Mucosa of descending colon (tissue), 3 donors: ENCODE results near the gene XIRP2. TPM values are rescaled to one million over a fixed set of nuclear protein-coding genes. Genes with fewer than 3 reads are reported as not detected.

Source experiments
- ATAC-seq: fragments of 200-7000 bp; cut with Tn5 transposase; one replicate; pipeline ENCODE4 v1.9.1; 2020; ENCODE audit warnings: mild to moderate bottlenecking, moderate library complexity
- DNase-seq, 3 donors: peaks; one replicate each; pipeline ENCODE4 v3.0.0-alpha.2; 2020
- H3K36me3 ChIP-seq: fragments of 200-600 bp; one replicate; pipeline ENCODE4 v1.8.0; 2021; ENCODE audit warnings: low read depth, mild to moderate bottlenecking
- H3K4me1 ChIP-seq: fragments of 200-600 bp; one replicate; pipeline ENCODE4 v1.8.0; 2021; ENCODE audit warnings: low read depth, mild to moderate bottlenecking
- H3K4me3 ChIP-seq: fragments of 200-600 bp; one replicate; pipeline ENCODE4 v1.8.0; 2021; ENCODE audit warnings: mild to moderate bottlenecking
- H3K9me3 ChIP-seq: fragments of 200-600 bp; one replicate; pipeline ENCODE4 v1.8.0; 2021; ENCODE audit warnings: mild to moderate bottlenecking
- CTCF ChIP-seq: fragments of 200-600 bp; IDR thresholded peaks from one replicate; pipeline ENCODE4 v1.8.0; 2022; ENCODE audit warnings: antibody characterized with exemption, mild to moderate bottlenecking
- intact Hi-C, 2 donors: fragments of 100-400 bp; cut with DNase I in 1 of 2; cut with micrococcal nuclease in 1 of 2; formaldehyde crosslinking; loops; one replicate each; pipeline versions ENCODE4 v1.11.0 to v1.11.1; 2022; cut with DNase I, micrococcal nuclease
- total RNA-seq, 3 donors: library from RNA; stranded (reverse); fragmentation: NEBNext Ultra II Directional in 2 of 3; extraction: Animal tissue kit (Norgen Biotek cat#: 25700) in 2 of 3; gene quantifications; one replicate each; pipeline versions ENCODE4 v1.2.1 to v1.2.4, GENCODE V29; 2021 to 2023
- donor health status: DM: no; HTN: no; CAD: no; lungs with moderate emphysema.
- donor health status: DM: no; HTN: no; CAD: no.
- donor health status: DM: no; HTN: yes; CAD: no.

XIRP2 gene
- total RNA-seq, 3 donors from 2014 or later: 0.29 to 0.55 TPM; not detected in 1

- Histone ChIP-seq H3K4me1 (no peaks in the 10 kb centered on the region), H3K4me3 (no peak overlapping the region), H3K36me3 (no peaks in the 10 kb centered on the region), H3K9me3 (no peaks in the 10 kb centered on the region)
- no peak for TF ChIP-seq CTCF
- intact Hi-C loops: no loop called here
- DNase-seq: no peak
- no peak for ATAC-seq
Observed at GRCh38 chr2:167182403-167182802, 294.1 kb downstream of the XIRP2 start.

DNA sequence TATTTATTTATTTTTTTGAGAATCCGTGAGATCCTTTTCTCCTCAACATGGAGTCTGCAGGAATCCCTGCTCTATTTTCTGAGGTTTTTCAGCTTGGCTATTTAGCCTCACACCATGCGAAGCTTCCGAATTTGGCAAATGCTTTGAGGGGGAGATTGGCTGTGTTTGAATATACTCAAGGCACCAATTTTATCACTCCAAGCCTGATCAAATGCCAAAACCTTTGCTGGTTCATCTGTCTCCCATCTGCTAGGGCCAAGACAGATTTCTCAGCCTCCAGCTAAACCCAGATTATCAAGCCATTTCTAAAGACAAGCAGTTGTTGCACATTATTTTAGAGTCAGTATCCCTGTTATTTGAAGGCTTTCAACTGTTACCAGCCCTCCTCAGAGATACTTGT, 295.7 kb downstream of the XIRP2 start:
- intact Hi-C loops: no loop called here
- TF ChIP-seq CTCF: no peak
- no peaks in the 10 kb centered on the region for H3K4me1 ChIP-seq
- H3K9me3 ChIP-seq: no peaks in the 10 kb centered on the region
- no peak overlapping the region for H3K4me3 ChIP-seq
- H3K36me3 ChIP-seq: no peaks in the 10 kb centered on the region
- no peak for DNase-seq
- ATAC-seq: no peak

DNA sequence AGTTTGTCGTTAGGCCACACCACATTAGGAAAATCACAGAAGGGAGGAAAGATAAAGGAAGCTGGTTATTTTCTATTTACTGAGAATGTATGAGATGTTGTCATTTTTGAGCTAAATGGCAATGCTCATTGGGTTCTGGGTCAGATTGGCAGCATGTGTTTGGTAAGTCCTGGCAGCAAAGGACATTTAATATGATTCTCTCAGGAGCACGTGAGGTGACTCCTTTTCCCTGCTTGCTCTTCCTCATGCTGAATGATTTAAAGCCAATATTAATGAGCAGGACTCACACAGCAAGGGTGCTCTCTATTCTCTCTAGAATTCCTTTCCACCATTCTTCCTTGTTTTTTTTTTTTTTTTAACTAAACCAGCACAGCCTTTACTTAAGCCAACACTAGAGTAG, 298.2 kb downstream of the XIRP2 start:
- no peak overlapping the region for H3K4me3 ChIP-seq
- ATAC-seq: no peak
- no peaks in the 10 kb centered on the region for H3K4me1 ChIP-seq
- no peak for DNase-seq
- no peaks in the 10 kb centered on the region for H3K9me3 ChIP-seq
- H3K36me3 ChIP-seq: no peaks in the 10 kb centered on the region
- intact Hi-C loops: no loop called here
- no peak for TF ChIP-seq CTCF

GRCh38 chr2:167187049-167187727, 298.9 kb downstream of the XIRP2 start:
- no peak overlapping the region for H3K4me3 ChIP-seq
- H3K4me1 ChIP-seq: no peaks in the 10 kb centered on the region
- ATAC-seq (peak; percentile 70), DNase-seq (peak in 2 of 3 donors; percentile 2 to 23)
- no peak for TF ChIP-seq CTCF
- no peaks in the 10 kb centered on the region for H3K36me3 ChIP-seq
- intact Hi-C loops: no loop called here
- no peaks in the 10 kb centered on the region for H3K9me3 ChIP-seq

- Histone ChIP-seq H3K4me3 (no peak overlapping the region), H3K36me3 (no peaks in the 10 kb centered on the region), H3K4me1 (no peaks in the 10 kb centered on the region), H3K9me3 (no peaks in the 10 kb centered on the region)
- DNase-seq: no peak
- ATAC-seq: no peak
- intact Hi-C loops: no loop called here
- TF ChIP-seq CTCF: no peak
Observed at GRCh38 chr2:167187978-167188967, 300.0 kb downstream of the XIRP2 start.
